ENCODE measurements around the gene CCNK.

Gene CCNK

DNA sequence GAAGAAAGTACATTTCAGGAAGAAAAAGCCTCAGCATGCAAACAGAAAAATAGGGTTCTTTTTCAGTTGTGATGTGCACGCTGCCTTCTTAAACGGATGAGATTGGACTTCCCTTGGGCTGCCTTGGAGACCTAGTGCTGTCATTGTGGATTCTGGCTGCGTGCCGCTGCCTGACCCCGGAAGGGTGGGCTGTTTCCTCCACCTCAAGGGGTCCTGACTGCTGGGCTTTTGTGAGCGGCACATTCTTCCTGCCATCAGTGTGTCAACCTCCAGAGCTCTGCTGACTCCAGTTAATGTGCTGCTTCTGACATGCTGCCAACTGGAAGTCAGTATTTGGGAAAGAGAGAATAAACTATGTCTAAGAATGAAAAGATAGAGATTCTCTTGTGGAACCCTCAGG lies 25.1 kb downstream of the CCNK start:
- no peak for TF ChIP-seq ZFX (IDR thresholded peaks at IDR 0.05)
- TF ChIP-seq, protein P1, sequence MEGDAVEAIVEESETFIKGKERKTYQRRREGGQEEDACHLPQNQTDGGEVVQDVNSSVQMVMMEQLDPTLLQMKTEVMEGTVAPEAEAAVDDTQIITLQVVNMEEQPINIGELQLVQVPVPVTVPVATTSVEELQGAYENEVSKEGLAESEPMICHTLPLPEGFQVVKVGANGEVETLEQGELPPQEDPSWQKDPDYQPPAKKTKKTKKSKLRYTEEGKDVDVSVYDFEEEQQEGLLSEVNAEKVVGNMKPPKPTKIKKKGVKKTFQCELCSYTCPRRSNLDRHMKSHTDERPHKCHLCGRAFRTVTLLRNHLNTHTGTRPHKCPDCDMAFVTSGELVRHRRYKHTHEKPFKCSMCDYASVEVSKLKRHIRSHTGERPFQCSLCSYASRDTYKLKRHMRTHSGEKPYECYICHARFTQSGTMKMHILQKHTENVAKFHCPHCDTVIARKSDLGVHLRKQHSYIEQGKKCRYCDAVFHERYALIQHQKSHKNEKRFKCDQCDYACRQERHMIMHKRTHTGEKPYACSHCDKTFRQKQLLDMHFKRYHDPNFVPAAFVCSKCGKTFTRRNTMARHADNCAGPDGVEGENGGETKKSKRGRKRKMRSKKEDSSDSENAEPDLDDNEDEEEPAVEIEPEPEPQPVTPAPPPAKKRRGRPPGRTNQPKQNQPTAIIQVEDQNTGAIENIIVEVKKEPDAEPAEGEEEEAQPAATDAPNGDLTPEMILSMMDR (conservative IDR thresholded peaks at IDR 0.05), result no peak
- H3K27ac ChIP-seq, result no peak overlapping the region

DNA sequence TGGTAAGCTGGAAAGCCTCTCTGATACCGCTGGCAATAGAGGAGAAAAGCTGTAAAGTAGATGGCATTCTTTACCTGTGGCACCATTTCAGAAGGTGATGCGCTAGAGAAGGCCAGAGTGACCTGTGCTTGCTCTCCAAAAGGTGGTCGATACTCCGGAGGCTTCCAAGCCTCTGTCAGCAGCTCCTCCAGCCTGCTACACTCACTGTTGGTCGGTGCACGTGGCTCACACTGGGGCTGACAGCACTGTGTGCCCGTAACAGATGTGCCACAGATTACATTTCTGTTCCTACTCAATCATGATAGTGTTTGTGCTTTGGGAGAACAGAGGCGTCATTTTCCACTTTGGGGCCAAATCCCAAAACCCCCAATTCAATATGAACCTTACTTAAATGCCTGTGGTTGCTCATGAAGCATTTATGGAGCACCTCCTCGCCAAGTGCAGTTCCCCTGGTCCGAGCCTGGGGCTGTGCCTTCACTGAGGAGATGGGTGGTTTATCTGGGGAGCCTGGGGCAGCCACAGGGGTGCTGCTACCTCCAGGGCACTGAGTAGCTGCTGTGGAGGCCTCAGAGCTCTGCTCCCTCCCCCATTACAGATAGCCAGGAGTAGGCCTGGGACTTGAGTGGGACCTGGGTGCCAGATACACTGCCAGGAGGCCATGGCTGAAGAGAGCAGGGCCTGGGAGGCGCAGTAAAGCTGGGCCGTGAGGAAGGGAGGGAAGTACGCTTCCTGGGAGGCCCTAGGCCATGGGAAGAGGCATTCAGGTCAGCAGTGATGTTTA lies 26.8 kb downstream of the CCNK start:
- H3K27ac ChIP-seq, result no peak overlapping the region
- TF ChIP-seq, protein P1 (conservative IDR thresholded peaks at IDR 0.05), result no peak
- TF ChIP-seq ZFX (IDR thresholded peaks at IDR 0.05), result no peak

DNA sequence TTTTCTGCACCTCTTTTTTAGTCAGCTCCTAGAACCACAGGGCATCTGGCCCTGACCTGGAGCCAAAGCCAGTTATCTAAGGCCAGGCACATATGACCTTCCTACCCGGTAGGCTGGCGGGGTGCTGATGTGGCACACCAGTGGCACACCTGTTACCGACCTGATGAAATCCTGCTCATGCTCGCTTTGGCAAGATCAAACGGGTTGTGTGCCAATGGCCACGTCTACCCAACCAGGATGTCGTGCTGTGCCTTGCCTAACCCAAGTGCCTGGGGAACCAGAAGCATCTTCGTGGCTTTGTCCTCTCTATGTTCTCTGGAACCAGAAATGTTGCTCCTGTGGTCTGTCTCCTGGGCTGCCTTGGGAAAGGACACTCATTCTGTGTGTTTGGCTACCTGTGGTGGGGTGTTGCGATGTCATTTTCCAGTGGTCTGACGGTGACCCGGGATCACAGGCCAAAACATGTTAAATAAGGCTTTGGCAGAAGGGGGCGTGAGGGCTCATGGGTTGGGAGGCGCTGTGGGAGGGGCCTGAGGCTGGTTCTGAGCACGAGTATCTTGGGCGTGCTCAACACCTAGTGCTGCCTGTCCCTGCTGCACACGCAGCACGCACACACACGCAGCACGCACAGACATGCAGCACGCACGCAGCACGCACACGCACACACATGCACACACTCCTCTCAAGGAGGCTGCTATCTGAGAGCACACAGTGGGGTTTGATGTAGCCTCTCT lies 27.9 kb downstream of the CCNK start:
- no peak overlapping the region for H3K27ac ChIP-seq
- no peak for TF ChIP-seq ZFX (IDR thresholded peaks at IDR 0.05)
- TF ChIP-seq, protein P1 (conservative IDR thresholded peaks at IDR 0.05), result no peak

DNA sequence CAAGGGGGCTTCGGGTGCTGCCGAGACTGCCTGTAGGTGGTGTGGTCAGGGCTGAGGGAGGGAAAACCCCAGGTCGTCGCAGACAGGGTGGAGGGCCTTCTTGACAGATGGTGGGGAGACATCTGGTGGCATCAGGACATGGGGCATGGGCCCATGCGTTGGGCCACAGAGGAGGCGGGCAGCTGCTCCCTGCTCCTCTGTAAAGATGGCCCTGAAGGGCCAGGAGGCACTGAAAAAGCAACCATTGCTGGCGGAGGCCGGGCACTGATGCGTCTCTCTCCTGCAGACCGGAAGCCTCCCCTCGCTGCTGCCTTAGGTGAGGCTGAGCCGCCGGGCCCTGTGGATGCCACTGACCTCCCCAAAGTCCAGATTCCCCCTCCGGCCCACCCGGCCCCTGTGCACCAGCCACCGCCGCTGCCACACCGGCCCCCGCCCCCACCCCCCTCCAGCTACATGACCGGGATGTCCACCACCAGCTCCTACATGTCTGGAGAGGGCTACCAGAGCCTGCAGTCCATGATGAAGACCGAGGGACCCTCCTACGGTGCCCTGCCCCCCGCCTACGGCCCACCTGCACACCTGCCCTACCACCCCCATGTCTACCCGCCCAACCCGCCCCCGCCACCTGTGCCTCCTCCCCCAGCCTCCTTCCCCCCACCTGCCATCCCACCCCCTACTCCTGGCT lies 28.8 kb downstream of the CCNK start:
- H3K27ac ChIP-seq, result no peak overlapping the region
- TF ChIP-seq, protein P1 (conservative IDR thresholded peaks at IDR 0.05), result no peak
- TF ChIP-seq ZFX (IDR thresholded peaks at IDR 0.05), result no peak

DNA sequence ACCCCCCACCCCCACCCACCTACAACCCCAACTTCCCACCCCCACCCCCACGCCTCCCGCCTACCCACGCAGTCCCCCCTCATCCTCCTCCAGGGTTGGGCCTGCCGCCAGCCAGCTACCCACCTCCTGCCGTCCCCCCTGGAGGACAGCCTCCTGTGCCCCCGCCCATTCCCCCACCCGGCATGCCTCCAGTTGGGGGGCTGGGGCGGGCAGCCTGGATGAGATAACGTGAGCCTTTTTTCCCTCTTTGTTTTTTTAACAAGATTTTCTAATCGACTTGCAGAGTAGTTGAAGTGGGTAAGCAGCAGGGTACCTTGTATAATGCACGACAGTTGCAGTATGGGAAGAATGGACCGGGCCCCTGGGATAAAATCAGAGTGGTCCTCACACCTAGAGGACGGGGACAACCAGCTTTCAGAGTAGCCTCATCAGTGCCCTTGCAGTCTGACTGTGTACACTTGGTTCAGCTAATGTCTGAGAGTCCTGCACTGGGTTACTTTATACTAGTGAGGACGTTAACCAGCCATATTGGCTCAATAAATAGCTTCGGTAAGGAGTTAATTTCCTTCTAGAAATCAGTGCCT lies 29.4 kb downstream of the CCNK start:
- TF ChIP-seq, protein P1 (conservative IDR thresholded peaks at IDR 0.05), result no peak
- TF ChIP-seq ZFX (IDR thresholded peaks at IDR 0.05), result no peak
- H3K27ac ChIP-seq, result no peak overlapping the region

DNA sequence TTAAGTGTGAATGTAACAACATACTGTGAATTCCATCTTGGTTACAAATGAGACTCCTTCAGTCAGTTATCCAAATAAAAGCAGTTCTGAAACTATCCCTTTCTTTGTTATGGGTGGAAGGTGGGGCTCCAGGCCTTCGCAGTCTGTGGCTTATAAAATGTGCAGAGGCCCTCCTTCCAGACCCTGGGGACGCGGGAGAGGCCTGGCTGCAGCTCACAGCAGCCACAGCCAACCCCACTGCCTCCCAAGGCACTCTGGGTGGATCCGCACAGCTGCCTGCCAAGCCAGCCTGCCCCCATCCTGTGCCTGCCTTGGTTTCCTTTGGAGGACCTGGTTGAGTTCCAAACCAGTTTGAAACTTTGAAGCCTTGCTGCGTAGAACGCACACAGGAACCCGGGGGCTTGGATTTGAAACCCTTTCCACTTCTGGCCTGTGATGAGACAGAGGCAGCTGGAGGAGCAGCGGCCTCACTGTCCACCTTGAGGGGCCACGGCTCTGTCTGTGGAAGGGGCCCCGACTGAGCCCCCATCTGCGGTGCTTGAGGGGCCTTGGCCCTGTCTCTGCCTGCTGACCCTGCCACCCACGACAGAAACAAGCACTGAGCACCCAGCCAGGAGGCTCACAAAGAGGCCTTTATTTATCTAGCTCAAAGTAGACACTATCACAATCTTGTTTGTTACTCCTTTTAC lies 30.4 kb downstream of the CCNK start:
- TF ChIP-seq, protein P1 (conservative IDR thresholded peaks at IDR 0.05), result no peak
- TF ChIP-seq ZFX (IDR thresholded peaks at IDR 0.05), result no peak
- H3K27ac ChIP-seq, result no peak overlapping the region

Measured in C4-2B (cell line).